GM12878 (cell line): ENCODE results near the gene CLEC2L.

ENCODE experiments used
- CREM ChIP-seq: IDR thresholded peaks from 2 replicates; pipeline ENCODE4 v1.6.1; 2014; ENCODE audit warnings: antibody characterized with exemption, low read depth
- HCFC1 ChIP-seq: fragments of 150-350 bp; IDR thresholded peaks from 2 replicates; pipeline ENCODE4 v1.6.1; 2014; ENCODE audit warnings: low read length
- HDAC2 ChIP-seq: fragments of 200-600 bp; sonication (generic); IDR thresholded peaks from 2 replicates; pipeline ENCODE4 v1.6.1; 2017

DNA sequence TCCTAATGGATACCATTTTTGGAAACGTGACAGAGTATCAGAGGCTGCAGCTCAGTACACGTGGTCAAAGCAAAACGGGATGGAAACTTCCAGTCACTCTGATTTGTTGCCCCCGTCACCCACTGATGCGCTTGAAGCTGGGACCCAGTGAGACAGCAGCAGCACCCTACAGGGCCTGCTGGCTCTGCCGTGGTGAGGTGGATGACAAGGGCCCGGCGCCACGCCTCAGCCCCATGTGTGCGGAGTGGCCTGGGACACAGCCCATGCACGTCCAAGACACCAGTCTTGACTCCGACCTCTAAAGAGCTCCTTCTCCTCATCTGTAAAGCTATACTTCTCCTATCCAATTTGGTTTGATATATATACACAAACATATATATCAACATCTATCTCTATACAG is 39.0 kb downstream of the CLEC2L start:
- no peak for TF ChIP-seq HCFC1
- TF ChIP-seq HDAC2 = no peak
- no peak for TF ChIP-seq CREM
